ENCODE results near the gene SERINC4.
A peak's percentile ranks its signal among the peaks of the same experiment; 100 is the strongest.

The SERINC4 gene

DNA sequence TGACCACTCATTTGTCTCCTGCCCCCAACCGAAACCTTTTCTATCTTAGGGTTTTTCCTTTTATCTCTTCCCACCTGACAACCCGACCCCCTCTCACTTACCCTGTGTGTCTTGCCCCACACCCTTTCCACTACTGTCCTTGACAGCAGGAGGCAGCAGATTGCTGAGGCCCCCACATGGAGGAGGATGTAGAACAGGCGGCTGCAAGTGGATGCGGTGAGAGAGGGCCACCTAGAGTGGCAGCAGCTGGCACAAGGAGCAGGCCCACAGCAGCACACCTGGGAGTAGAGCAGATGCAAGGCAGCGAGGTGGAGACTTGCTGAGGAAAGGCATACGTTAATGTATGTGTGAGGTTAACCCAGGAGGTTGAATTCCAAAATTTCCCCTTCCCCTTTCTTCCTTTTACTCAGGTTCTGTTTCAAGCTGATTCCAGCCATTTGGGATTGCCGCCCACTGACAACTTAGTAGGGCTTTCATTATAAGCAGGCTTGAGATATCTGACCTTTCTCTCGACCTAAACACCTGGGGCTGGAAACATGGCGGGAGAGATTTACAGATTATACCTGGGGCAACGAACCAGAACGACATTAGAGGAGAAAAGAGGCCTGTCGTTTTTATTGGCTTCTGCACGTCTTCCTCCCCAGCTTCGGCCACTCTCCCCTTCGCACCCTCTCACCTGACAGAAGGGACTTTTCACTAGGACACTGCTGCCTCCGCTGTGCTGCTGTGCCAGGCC, 643 bp downstream of the SERINC4 start:
- DNase-seq (ENCODE audit: low read depth in 1 of 2, low spot score in 1 of 2): no peak

DNA sequence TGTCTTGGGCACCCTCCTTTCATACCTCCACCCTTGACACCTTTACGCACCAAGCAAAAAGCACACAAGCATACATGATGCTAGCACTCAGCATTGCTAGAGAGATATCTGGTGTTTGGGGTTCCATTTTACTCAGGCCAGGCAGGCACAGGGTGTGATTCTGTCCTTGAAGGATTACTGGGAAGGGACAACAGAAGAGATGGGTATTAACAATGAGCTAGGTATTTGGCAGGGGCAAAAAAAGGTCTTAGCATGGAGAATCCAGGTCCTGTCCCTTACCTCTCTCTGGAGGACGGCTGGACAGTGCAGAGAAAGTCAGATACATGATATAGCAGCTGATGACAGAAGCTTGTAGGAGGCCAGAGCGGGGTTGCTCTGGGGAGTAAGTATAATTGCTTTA, 3.5 kb downstream of the SERINC4 start:
- no peak for DNase-seq (ENCODE audit: low read depth in 1 of 2, low spot score in 1 of 2)

DNA sequence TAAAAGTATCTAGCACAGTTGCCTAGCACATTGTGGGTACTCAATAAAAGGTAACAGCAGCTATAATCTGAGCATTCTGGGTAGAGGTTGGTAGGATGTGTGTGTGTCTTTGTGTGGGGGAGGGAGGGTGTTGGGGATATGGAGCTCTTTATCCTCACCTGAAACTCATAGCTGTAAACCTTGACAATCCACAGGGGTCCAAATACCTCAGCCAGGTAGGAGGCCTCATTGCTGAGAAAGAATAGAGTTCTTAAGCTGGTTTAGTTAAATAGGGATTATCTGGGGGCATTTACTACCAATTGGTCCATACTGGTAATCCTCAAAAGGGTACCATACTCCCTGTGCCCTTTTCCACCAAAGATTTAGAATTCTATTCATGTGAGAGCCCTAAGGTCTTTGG, 4.0 kb downstream of the SERINC4 start:
- DNase-seq (ENCODE audit: low read depth in 1 of 2, low spot score in 1 of 2): no peak

DNA sequence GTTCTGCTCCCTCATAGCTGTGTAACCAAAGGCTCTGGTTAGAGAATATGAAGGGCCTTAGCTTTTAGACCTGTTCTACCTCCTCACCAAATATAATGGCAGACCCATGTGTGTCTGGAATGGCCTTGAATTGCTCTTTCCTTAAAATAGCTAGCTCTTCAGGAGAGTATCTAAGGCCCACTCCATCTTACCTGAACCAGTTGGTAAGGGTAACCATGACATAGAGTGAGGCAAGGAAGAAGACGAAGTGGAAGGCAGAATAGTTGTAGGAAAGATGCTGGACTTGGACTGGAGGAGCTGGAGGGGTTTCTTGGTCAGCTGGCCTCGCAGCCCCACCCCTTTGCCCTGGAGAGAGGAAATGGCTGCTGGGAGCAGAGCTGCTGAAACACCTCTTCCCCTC, 4.8 kb downstream of the SERINC4 start:
- DNase-seq (ENCODE audit: low read depth in 1 of 2, low spot score in 1 of 2): no peak

DNA sequence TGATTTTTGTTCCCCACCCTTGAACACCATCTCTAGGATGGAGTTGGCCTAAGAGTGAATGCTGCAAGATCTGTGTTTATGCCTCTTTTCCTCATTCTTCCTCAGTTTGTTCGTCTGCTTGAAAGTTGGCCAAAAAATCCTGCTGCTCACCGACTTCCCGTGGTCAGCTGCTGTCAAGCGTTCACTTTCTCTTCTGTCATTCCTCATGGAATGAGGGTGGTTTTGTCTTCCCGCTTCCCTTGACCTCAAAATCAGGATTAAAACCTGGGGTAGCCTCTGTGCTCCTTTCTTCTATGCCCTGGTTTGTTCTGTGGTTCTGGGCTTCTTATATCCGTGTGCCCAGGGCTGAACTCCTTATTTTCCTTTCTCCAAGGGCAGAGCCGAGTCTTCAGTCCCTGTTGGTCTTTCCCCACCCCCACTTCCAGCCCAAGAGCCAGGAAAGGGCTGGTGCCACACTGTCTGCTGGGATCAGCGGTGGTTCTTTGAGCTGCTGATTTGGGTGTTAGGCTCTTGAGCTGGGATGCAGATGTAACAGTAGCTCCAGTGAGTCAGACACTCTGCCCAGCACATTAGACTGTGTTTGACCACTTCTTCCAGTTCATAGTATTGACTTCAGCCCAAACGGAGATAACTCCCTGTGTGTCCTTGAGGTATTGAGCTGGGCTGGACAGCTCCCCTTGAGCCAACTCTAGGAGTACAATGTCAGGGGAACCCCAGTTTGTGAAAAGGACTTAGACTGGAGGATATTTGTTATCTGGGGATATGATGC, 5.6 kb downstream of the SERINC4 start:
- no peak for DNase-seq (ENCODE audit: low read depth in 1 of 2, low spot score in 1 of 2)

DNA sequence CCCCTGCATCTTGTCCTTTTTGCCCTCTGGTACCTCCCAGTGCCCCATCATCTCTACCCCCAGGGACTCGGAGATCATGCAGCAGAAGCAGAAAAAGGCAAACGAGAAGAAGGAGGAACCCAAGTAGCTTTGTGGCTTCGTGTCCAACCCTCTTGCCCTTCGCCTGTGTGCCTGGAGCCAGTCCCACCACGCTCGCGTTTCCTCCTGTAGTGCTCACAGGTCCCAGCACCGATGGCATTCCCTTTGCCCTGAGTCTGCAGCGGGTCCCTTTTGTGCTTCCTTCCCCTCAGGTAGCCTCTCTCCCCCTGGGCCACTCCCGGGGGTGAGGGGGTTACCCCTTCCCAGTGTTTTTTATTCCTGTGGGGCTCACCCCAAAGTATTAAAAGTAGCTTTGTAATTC, 6.4 kb downstream of the SERINC4 start:
- no peak for DNase-seq (ENCODE audit: low read depth in 1 of 2, low spot score in 1 of 2)

DNA sequence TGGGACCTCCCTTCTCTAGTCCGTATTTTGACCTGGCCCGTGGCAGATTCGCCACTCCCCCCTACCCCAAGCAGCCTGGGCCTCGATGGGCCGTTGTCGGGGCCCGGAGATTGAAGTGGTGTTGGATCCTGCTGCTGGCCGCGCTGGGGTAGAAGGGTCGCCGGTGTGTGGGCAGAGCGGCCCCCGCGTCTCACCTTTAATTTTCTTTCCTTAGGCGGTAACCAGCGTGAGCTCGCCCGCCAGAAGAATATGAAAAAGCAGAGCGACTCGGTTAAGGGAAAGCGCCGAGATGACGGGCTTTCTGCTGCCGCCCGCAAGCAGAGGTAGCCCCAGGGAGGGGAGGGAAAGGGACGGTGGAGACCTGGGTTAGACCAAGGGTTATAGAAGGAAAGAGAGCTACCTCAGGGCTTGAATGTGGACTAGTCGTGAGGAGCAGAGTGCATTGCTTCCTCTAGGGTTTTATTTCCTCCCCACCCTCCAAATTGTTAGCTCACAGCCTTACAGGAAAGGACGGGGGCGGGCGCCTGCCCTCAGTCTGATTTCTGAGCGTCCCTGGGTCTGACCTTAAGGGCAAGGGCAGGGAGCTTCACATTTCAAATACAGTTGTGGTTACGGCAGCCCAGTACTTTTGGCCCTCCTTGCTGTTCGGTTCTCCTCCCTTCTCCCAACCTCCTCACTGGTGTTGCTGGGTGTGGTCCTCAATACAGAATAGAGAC, 7.1 kb downstream of the SERINC4 start:
- no peak for DNase-seq (ENCODE audit: low read depth in 1 of 2, low spot score in 1 of 2)

DNA sequence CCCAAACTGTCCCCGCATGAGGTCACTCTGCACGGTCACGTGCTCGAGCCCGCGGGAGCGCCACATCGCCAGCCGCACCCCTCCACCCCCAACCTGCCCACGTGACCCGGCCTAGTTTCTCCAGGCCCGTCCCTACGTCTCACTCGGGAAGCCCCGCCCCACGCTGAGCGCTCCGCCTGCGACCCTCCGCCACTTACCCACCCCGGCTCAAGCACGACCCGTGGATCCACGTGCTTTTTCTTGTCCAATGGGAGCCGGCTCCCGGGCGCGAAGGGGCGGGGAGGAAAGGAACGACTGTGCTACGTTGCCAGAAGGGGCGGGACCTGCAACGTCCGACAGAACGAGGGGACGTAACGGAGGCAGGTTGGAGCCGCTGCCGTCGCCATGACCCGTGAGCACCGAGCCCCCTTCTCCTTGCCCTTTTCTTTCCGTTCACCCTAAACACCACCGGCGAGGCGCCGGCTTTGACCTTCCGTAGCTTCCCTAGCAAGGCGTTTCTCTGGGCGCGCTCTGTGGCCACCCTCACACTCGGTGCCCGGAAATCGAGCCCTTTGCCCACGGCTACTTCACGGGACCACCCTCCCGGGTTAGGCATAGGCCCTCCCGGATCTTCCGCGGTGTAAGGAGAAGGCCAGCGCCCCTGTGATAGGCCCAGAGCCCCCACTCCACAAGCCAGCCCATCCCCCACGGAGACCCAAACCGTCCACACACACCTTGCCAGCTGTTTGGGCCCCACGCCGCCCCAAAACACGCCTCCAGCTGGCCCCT, 7.8 kb downstream of the SERINC4 start, which contains the start of gene SERF2:
Gene SERF2 (plus strand): TSS at position 328 of the 768 bp plus-strand sequence. CDS start 57 bp downstream, at position 385.
- peak; percentile 99 for DNase-seq (ENCODE audit: low read depth in 1 of 2, low spot score in 1 of 2)

DNA sequence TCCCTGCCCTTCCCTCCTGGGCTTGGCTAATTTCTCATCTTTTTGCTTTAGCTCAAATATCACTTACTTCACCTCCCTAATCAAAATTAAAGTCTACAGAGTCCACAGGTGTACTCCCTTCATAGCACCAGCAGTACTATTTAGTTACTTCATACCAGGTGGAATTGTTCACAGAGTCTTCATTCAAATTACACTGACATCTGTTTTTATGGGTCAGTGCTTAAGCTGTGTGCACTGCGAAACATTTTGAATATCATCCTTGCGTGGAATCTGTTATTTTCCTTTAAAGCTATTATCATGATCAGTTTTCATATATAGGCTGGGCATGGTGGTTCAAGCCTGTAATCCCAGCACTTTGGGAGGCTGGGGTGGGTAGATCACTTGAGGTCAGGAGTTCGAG, 10.6 kb downstream of the SERINC4 start:
- no peak for DNase-seq (ENCODE audit: low read depth in 1 of 2, low spot score in 1 of 2)

DNA sequence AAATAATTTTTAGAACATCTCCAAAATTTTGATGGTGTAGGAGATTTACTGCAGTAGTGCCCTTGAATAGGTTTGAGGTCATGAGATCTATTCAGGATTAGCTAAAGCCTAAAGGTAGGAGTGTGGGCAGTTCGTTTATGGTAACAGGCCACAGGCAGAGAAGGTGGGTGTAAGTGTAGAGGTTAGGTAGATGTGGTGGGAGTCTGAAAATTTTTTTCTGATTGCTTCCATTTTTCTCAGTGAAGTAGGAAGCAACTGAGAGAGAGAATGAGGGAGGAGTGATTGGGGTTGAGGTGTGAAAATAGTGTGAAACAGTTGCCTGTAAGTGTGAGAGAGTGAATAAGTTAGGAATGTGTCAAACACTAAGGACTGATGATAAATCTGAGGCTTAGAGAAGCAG, 21.0 kb downstream of the SERINC4 start:
- no peak for DNase-seq (ENCODE audit: low read depth in 1 of 2, low spot score in 1 of 2)

DNA sequence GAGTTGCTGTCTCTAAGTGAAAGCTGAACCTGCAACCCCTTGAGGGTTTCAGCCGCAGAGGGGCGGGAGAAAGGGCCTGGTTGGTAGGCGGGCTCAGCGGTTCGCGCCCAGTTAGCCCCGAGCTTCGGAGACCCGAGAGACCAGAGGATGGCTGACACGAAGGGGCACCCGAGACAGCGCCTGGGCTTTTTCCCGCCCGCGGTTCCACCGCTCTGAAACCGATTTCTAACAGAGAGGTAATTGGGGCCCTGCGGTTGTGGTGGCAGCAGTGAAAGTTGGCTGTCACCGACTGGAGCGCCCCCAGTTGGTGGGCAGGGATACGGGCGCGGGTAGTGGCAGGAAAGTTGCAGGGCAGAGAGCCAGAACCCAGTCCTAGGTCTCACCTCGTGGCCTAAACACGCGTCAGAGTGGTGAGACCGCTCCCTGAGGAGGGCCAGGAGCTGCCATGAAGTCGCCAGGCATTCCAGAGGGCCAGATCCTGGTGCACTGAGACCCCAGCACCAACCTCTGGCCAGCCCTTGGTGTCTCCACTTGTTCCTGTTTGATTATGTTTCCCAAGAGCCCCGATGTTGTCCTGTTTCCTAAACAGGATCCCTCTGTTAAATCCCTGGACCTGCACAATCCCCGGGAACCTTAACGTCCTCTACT, 22.6 kb downstream of the SERINC4 start:
- DNase-seq (ENCODE audit: low read depth in 1 of 2, low spot score in 1 of 2): peak; percentile 61 to 69

DNA sequence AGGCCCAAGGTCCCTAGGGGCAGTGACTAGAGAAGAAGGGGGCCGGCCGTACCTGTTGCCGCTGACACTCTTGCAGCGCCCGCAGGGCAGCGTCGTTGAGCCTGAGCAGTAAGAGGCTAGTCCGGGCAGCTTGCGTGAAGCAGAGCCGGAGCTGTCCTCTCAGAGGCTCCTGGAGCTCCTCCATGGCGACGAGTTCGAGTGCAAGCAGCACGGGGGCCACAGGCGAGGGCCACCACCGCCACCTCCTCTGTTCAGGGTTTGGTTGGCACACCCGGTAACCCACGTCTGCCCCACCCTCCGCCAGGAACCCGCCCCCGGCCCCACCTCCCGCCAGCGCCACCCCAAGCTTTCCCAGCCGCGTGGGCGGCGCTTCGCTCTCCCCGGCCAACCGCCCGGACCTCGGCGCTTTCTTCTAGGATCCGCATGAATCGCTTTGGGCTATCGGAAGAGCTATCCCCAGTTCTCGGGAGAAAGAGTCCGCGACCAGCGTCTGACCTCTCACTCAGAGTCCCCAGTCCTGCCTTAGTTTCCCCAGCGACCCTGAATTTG, 23.2 kb downstream of the SERINC4 start, which contains the start of gene ELL3:
Gene ELL3 (minus strand): TSS at position 249 of the 549 bp plus-strand sequence. CDS start 65 bp downstream, at position 184.
- DNase-seq (ENCODE audit: low read depth in 1 of 2, low spot score in 1 of 2): peak; percentile 55 to 61

DNA sequence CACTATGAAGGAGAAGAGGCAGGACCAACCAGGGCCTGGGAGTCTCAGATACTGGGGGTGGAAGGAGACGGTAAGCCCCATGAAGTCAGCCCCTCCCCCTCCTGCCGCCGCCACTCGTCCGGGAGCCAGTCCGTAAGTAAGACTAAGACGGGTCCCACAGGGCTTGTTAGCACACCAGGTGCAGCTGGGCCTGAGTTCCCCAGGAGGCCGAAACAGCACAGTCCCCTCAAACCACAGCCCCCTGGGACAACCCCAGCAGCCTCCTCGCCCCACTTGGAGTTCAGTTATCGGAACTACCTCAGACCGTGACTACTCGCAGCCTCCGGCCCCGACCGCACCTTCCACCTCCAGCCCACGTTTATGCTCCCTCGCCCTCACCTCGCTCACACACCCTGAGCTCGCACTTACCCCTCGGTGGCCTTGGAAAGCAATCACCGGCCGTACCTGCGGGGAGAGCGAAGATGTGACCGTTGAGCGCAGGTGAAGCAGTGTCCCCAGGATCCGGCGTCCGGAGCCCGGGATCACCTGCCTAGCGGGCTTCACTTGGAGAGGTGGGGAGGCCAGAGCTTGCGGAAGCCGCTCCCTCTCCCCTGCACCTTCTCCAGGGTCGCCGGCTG, 23.8 kb downstream of the SERINC4 start:
- DNase-seq (ENCODE audit: low read depth in 1 of 2, low spot score in 1 of 2): no peak

DNA sequence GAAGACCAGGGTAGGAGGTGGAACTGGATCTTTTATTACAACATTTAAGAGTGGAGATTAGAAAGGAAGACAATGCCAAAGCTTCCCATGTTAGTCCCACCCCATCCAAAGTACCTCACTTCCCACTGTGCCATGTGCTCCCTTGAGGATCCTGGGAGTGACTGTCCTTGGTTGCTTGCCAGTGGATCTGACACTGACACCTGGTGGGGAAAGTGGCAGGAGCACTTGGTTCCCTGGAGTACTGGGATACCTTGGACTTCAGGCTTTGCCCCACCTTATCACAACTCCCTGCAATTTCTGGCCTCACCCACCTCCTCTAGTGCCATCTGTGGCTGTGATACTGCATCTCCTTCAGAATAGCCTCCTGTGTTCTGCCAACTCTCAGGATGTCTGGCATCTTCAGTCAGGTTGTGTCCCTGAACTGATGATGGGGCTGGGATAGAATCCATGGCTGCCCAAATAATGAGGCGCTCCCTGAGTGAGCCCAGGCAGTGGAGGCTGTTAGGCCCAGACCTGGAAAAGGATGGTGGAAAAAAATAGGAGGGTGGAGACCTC, 24.5 kb downstream of the SERINC4 start:
- no peak for DNase-seq (ENCODE audit: low read depth in 1 of 2, low spot score in 1 of 2)

DNA sequence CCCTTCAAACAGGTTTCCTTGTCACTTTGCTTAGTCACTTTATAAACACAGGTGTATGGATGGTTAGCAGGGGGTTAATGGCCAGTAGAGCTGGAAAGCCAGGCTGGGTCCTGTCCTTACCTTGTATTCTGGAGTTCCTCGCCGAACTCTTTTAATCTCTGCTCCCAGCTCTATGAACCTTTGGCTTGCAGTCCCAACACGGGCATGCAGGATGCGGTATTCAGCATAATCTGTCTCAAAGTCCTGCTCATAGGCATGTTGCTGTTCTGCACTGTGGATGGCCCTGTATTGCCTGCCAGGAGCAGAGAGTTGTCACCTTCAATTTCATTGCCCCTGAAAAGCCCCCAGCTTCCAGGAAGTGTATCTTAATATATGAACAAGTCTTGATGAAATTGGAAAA, 26.0 kb downstream of the SERINC4 start:
- DNase-seq (ENCODE audit: low read depth in 1 of 2, low spot score in 1 of 2): no peak

DNA sequence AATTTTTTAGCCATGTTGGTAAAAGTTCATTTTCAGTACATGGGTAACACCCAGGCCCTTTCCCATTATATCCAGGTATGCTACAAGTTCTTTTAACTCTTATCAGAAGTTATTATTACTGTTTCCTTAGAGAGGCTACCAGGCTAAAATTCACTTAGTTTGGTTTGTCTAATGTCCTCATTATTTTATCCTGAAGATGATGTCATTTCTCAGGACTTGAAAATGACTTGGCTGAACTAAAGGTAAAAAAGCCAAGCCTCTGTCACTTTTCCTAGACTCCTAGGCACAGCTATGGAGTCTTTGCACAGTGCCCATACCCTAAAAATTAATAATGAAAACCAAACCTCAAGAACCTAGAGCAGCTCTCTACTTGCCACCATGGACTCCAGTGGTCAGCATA, 27.4 kb downstream of the SERINC4 start:
- DNase-seq (ENCODE audit: low read depth in 1 of 2, low spot score in 1 of 2): no peak

DNA sequence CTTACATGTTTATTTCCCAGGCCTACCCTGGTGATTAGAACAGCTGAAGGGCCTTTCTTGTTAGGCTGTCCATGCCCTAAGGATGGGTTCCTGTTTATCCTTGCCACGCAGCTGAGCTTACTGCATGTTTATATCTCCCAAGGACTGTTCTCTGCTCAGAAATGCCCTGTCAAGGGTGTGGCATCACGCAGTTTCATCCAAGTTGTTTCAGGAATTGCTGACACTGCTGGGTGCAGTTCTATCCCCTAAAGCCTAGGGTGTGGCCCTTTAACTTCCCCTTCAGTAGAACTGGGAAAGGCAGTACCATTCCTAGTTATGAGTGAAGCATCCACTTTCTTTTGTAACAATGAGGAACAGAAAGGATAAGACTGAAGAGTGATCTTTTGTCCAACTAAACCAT, 28.2 kb downstream of the SERINC4 start:
- no peak for DNase-seq (ENCODE audit: low read depth in 1 of 2, low spot score in 1 of 2)

DNA sequence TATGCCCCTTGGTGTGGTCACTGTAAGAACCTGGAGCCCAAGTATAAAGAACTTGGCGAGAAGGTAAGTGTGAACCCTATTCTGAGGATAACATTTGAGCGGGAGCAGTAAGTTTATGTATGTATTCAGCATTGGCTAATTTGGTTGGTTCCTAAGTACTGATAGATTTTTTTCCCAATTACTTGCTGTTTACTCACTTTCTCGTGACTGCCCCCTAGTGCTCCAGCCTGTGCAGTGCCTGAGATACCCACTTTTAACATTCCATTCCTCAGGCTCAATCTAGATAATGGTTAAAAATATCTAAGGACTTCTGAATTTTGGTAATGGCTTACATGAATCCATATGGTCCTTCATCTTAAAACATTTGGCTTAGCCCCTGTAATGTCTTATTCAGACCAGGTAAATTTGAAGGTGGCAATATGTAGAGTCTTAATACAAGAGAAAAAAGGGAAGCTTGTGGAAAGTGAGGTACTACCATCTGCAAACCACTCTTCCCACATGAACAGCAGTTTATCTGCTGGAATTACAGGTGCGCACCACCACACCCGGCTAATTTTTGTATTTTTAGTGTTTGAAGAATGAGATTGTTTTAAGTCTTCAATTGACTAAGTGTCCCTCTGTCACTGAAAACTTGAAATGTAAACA, 30.3 kb downstream of the SERINC4 start:
- no peak for DNase-seq (ENCODE audit: low read depth in 1 of 2, low spot score in 1 of 2)

DNA sequence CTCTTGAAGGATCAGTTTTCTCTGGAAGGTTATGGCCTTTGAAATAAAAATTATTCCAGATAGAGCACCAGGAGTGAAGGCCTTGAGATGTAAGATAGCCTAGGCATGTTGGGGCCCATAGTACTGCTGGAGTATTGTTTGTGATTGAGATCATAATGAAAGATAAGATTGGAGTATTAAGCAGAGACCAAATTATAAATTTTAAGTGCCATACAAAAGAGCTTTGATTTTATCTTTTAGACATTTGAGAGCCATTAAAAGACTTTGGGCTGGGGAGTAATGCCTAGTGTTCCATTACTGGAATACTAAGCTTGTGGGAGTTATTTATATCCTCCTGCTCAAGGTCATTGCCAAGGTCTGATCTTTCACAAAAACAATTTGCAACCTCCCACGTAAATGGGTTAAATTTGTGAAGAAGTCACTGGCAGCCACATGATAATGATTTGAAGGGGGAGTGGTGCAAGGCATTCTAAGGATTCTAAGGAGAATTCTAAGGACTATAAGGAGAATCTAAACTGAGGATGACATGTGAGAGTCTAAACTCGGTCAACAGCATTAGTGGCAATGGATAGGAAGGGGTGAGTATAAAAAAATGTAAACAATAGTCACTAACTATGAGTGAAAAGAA, 36.1 kb downstream of the SERINC4 start:
- DNase-seq (ENCODE audit: low read depth in 1 of 2, low spot score in 1 of 2): no peak

All from activated T-helper 1 cell treated with anti-CD3 and anti-CD28 coated beads, Interleukin-2, amount 50 U/mL, for 16 hours (primary cell).